ENCODE results near the gene ARHGAP45.
"Not testable (repeated sequence)": the region's sequence is repeated elsewhere in the genome, so short reads cannot be mapped to it uniquely, and the experiment has no call there.

ARHGAP45 gene

GRCh38 chr19:1066748-1067340 is at the start of gene ARHGAP45:
TSS of gene ARHGAP45 (plus strand) at chr19:1067167. CDS start at chr19:1067406, 239 bp downstream.
- no peak for DNase-seq

GRCh38 chr19:1017906-1018305 is 49.1 kb upstream of the ARHGAP45 start:
- DNase-seq = no peak

GRCh38 chr19:1018393-1018792 is 48.6 kb upstream of the ARHGAP45 start:
- DNase-seq = no peak

- DNase-seq = no peak
Measured at GRCh38 chr19:1018932-1019615, 47.9 kb upstream of the ARHGAP45 start.

DNA sequence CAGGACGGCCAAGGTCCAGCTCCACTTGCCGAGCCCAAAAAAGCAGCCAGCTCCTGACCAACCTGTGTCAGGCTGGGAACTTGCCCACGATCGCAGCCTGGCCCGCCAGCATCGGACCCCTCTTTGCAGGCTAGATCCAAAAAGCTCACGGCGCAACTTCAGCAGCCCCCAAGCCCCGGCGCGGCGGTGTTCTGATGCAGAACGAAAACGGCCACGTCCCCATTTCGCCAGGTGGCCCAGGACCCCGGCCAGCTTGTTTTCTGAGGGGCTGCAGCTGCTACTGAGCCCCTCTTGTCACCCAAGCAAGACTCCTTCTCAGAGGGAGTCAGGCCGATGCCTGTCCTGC is 47.4 kb upstream of the ARHGAP45 start:
- DNase-seq = no peak

DNA sequence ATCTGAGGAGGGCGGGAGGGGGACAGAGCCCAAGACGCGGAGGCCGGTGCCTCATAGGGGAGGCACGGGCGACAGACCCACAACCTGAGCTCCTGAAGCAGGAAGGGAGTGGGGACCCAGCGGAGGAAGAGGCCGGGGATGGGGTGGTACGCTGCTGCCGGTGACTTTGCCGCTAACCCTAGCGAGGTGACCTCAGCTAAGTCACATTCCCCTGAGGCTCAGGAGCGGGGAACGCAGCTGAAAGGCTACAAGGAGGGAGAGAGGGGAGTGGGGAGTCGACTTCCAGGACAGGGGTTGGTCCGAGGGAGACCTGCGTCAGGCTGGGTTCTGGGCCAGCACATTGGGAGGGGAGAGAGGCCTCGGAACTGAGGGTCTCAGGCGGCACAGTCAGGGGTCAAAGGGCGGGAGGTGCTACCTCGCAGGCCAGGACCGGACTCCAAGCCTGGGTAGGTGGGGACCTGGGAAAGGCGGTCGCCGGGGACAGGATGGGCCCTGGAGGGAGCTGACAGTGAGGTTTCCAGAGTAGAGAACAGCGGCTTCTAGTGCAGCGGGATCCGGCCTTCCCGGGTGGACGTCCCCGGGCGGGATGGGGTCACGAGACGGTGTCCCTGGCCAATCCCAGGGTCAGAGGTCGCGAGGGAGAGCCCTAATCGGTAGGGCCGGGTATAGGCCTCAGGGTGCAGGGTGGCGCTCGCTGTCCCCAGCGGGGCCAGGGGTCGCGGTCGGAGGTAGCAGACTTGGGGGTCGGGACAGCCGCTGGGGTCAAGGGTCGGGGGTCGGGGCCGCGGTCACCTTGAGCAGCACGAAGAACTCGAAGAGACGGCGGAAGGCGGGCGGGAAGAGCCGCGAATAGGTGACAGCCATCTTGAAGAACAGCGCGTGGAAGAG is 46.7 kb upstream of the ARHGAP45 start:
- no peak for DNase-seq

- DNase-seq = peak; percentile 98
Measured at GRCh38 chr19:1020868-1021425, 46.0 kb upstream of the ARHGAP45 start, which contains the start of gene TMEM259. TSS of gene TMEM259 (minus strand) at chr19:1021123. CDS start at chr19:1020996, 127 bp downstream.

DNA sequence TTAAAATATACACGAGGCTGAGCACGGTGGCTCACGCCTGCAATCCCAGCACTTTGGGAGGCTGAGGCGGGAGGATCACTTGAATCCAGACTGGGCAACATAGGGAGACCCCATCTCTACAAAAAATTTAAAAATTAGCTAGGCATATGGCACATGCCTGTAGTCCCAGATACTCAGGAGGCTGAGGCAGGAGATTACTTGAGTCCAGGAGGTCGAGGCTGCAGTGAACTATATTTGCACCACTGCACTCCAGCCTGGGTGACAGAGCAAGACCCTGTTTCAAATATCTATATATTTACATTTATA is 43.1 kb upstream of the ARHGAP45 start:
- not testable (repeated sequence) for DNase-seq

DNA sequence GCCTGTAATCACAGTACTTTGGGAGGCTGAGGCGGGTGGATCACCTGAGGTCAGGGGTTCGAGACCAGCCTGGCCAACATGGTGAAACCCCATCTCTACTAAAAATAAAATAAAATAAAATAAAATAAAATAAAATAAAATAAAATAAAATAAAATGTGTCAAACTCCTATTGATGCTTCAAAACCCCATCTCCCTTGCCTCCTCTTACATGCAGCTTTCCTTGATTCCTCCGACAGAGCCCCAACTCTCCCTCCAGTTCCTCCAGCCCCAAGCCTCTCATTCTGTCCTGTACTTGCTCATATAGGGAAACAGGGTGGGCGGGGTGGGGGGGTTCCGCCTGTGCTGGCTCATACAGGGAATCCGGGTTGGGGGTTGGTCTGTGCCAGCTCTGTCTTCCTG is 41.9 kb upstream of the ARHGAP45 start:
- not testable (repeated sequence) for DNase-seq

DNA sequence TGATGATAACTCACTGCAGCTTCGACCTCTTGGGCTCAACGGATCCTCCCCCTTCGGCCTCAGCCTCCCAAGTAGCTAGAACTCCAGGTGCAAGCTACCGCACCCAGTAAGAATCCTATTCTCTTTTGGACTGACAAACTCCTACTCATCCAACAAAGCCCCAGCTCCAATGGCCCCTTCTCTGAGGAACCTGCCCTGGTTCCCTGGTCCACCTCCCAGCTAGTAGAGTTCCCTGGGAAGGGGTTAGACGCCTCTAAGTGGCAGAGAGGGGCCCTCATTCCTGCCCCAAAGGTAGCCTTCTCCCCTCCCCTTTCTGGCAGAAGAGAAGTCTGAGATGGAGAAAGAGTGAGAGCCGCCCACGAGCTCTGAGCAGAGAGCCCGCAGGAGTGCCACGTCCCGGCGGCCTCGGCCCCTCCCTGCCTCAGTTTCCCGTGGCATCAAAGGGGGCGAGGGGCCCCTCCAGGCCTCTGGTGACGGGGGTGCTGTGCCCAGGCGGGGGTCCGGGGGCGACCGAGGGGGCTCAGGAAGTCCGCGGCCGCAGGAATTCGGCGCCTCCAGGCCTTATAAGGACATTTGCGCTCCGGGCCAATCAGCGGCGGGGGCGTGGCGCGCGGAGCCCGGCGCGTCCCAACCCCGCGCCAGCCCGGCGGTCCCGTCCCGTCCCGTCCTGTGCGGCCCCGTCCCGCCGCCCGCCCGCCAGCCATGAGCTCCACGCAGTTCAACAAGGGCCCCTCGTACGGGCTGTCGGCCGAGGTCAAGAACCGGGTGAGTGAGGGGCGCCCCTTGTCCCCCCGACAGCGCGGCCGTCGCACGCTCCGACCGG is 40.8 kb upstream of the ARHGAP45 start, which contains the start of gene CNN2:
Gene CNN2, plus strand, starts transcription at position 649 of the 823 bp plus-strand sequence. Its CDS starts 54 bp downstream, at position 703.
- peak; percentile 90 for DNase-seq

GRCh38 chr19:1026783-1027649 is 40.0 kb upstream of the ARHGAP45 start:
- peak; percentile 67 for DNase-seq

DNA sequence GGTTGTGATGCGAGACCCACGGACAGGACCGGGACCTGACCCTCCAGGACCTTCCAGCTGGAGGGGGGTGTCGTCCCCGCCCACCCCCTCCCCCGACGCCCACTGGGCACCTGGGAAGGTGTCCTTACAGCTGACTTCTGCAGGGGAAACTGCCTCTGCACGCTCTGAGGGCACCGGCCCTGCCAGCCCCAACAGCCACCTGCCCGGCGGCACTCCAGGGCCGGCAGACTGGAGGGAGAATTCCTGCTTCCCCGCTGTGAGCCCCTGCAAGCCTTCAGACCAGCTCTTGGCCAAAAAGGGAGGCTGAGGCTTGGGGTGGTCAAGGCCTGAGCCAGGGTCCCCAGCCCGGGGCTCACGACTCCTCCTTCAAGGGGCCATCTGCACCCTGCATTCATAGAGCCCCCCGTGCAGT is 39.3 kb upstream of the ARHGAP45 start:
- peak; percentile 49 for DNase-seq

DNA sequence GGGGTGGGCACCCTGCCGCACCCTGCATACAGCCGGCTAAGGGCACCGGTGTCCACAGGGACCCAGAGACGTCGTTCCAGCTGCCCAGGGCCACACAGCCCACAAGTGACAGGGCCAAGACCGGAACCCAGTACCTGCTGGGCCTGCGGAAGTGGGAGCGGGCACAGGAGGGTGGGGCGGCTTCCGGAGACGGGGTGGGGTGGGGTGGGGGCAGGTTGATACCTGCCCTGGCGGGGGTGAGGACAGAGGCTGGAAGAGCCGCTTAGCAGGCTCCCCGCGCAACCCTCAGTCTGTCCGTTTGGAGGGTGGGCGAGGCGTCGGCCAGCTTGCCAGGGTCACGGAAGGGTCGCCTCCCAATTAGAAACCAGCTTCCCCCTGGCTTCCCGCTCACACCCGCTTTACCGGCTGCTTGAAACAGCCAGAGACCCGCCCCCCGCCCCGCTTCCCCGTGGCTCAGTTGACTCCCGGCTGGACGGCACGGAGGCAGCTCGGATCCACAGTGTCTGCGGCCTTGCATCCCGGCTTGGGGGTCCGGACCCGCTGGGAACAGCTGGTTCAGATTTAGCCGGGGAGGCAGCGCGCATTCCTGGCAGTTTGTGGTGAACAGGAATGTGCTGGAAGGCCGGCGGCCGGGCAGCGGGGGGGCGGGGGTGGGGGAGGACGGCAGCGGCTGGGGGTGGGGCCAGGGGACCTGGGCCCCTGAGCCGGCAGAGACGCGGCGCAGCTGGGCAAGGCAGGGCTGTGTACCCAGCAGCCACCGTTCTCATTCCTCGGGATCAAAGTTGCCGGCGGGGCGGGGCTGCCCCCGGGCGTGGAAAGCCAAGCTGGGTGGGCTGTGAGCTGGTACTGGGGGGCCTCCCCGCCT is 38.7 kb upstream of the ARHGAP45 start:
- DNase-seq = peak; percentile 92

DNA sequence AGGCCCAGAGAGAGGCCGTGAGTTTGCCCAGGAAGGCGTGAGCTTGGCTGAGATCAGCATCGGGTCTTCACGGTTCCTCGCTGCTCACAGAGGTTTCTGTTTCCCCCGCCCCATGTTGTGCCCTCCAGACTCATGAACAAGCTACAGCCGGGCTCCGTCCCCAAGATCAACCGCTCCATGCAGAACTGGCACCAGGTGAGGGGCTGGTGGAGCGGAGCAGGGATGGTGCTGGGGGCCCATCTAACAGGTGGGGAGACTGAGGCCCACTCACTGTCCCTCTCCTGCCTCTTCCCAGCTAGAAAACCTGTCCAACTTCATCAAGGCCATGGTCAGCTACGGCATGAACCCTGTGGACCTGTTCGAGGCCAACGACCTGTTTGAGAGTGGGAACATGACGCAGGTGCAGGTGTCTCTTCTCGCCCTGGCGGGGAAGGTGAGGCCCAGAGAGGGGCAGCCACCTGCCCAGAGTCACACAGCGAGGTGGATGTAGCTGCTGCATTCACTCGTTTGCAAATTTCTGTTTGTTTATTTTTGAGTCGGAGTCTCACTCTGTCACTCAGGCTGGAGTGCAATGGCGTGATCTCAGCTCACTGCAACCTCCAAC is 34.6 kb upstream of the ARHGAP45 start:
- no peak for DNase-seq

GRCh38 chr19:1035998-1036621 is 30.9 kb upstream of the ARHGAP45 start:
- no peak for DNase-seq

DNA sequence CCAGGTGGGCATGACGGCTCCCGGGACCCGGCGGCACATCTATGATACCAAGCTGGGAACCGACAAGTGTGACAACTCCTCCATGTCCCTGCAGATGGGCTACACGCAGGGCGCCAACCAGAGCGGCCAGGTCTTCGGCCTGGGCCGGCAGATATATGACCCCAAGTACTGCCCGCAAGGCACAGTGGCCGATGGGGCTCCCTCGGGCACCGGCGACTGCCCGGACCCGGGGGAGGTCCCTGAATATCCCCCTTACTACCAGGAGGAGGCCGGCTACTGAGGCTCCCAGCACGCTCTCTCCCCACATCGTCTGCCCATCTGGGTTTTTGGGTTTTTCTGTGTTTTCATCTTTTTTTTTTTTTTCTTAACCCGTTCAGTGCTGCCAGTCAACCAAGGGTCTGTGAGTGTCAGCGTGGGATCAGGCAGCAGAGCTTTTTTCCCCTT is 29.3 kb upstream of the ARHGAP45 start:
- no peak for DNase-seq

DNA sequence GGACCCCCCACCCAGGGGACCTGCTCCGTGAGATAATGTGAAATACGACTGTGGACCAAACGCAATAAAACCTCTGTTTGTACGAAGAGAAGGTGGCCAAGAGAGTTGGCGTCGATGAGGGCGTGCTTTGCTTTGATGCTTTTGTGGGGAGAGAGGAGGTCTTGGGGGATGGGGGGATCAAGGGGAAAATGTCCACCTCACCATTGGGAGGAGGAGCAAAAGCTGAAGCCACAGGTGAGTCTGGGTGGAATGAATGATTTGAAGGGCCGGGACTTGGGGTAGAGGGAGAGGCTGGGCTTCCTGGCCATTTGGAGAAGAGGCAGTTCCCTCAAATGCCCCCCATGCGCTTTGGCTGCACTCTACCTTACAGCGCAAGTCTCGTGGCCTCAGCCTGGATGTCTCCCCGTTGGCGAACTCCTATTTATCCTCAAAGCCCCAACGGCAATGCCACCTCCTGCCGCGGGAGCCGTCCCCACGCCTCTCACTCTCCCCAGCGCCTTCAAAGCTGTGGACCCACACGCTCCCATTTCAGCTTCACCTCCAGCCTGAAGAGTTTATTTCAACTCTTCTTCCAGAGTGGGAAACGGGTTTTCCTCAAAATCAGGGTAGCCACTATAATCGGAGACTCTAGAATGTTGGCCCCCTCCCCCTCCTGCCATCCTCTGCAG is 27.9 kb upstream of the ARHGAP45 start:
- DNase-seq = no peak

GRCh38 chr19:1039646-1040475 is 27.1 kb upstream of the ARHGAP45 start, which contains the start of gene ABCA7:
TSS of gene ABCA7 (plus strand) at chr19:1040107. CDS start at chr19:1041362, 1,255 bp downstream.
- peak; percentile 95 for DNase-seq

Data from left hindlimb (tissue), 1 donor.